ENCODE measurements around the gene CLEC16A. TPM values are rescaled to one million over a fixed set of nuclear protein-coding genes. Genes with fewer than 3 reads are reported as not detected.
A peak's percentile ranks its signal among the peaks of the same experiment; 100 is the strongest.

Gene CLEC16A
- total RNA-seq, 1 donor from 2014 or later = 34.6 TPM

- Histone ChIP-seq H3K27ac (no peak overlapping the region), H3K27me3 (ENCODE audit: low read depth) (no peaks in the 10 kb centered on the region), H3K36me3 (peaks cover 62% of the 10 kb centered on the region), H3K4me3 (no peak overlapping the region), H3K4me1 (peaks cover 29% of the 10 kb centered on the region), H3K9me3 (no peaks in the 10 kb centered on the region)
- no peak for TF ChIP-seq CTCF (IDR thresholded peaks at IDR 0.05)
- intact Hi-C loops (cut with DNase I) = no loop called here
- ATAC-seq (no peak), DNase-seq (no peak)
These were observed 102.1 kb downstream of the CLEC16A start for GRCh38 chr16:11046382-11046931.

- intact Hi-C loops (cut with DNase I) = no loop called here
- H3K36me3 ChIP-seq = peaks cover 62% of the 10 kb centered on the region
- no peak for DNase-seq
- no peak overlapping the region for H3K27ac ChIP-seq
- H3K4me3 ChIP-seq = no peak overlapping the region
- no peaks in the 10 kb centered on the region for H3K9me3 ChIP-seq
- peaks cover 29% of the 10 kb centered on the region for H3K4me1 ChIP-seq
- no peaks in the 10 kb centered on the region for H3K27me3 ChIP-seq (ENCODE audit: low read depth)
- ATAC-seq = no peak
- TF ChIP-seq CTCF (IDR thresholded peaks at IDR 0.05) = no peak
These were observed 102.7 kb downstream of the CLEC16A start for GRCh38 chr16:11047057-11047456.

GRCh38 chr16:11047939-11048800 lies 103.8 kb downstream of the CLEC16A start:
- no peak overlapping the region for H3K27ac ChIP-seq
- H3K4me1 ChIP-seq = peaks cover 29% of the 10 kb centered on the region
- no peak overlapping the region for H3K4me3 ChIP-seq
- DNase-seq (no peak), ATAC-seq (no peak)
- H3K36me3 ChIP-seq = peaks cover 60% of the 10 kb centered on the region
- H3K27me3 ChIP-seq (ENCODE audit: low read depth) = no peaks in the 10 kb centered on the region
- intact Hi-C loops (cut with DNase I) = no loop called here
- TF ChIP-seq CTCF (IDR thresholded peaks at IDR 0.05) = no peak
- no peaks in the 10 kb centered on the region for H3K9me3 ChIP-seq

GRCh38 chr16:11049396-11050059 lies 105.2 kb downstream of the CLEC16A start:
- Histone ChIP-seq H3K4me3 (no peak overlapping the region), H3K9me3 (no peaks in the 10 kb centered on the region), H3K27me3 (ENCODE audit: low read depth) (no peaks in the 10 kb centered on the region), H3K27ac (peak overlapping the region; percentile 18), H3K36me3 (peaks cover 46% of the 10 kb centered on the region), H3K4me1 (peaks cover 29% of the 10 kb centered on the region)
- ATAC-seq (peak; percentile 61 to 64), DNase-seq (no peak)
- intact Hi-C loops (cut with DNase I) = no loop called here
- no peak for TF ChIP-seq CTCF (IDR thresholded peaks at IDR 0.05)

GRCh38 chr16:11050536-11050935 lies 106.2 kb downstream of the CLEC16A start:
- Histone ChIP-seq H3K4me3 (no peak overlapping the region), H3K36me3 (peaks cover 49% of the 10 kb centered on the region), H3K4me1 (peaks cover 29% of the 10 kb centered on the region), H3K9me3 (no peaks in the 10 kb centered on the region), H3K27ac (no peak overlapping the region), H3K27me3 (ENCODE audit: low read depth) (no peaks in the 10 kb centered on the region)
- intact Hi-C loops (cut with DNase I) = no loop called here
- no peak for TF ChIP-seq CTCF (IDR thresholded peaks at IDR 0.05)
- no peak for ATAC-seq
- DNase-seq = no peak

Data from lower lobe of right lung (tissue), 2 donors.